ENCODE measurements around the gene DLGAP1.

The DLGAP1 gene

GRCh38 chr18:3728704-3729437 is 726.2 kb downstream of the DLGAP1 start:
- no peak for TF ChIP-seq MYC (IDR thresholded peaks at IDR 0.05; ENCODE audit: low read depth, low read length)
- no peak for TF ChIP-seq POLR2A (IDR thresholded peaks at IDR 0.05; ENCODE audit: extremely low read depth, insufficient read length)
- no peak overlapping the region for H3K4me3 ChIP-seq (ENCODE audit: low read depth, low read length)
- no peak for DNase-seq (ENCODE audit: low read depth)

DNA sequence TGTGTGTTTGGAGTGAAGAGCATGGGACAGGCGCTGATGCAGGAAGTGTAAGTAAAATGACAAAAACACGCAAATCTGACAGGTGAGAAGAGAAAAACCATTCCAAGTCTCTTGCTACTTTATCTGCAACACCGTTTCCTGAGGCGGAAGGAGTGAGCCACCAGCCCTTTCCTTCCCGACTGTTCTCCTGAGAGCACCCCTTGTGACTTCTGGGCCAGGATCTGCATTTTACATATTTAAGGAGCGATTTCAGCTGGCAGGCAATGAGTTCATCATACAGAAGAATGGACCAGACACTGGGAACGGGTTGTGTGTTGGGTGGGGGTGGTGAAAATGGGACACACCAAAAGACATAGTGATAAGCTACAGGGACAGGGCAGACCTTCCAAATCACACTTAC is 727.8 kb downstream of the DLGAP1 start:
- no peak overlapping the region for H3K4me3 ChIP-seq (ENCODE audit: low read depth, low read length)
- no peak for DNase-seq (ENCODE audit: low read depth)
- TF ChIP-seq POLR2A (IDR thresholded peaks at IDR 0.05; ENCODE audit: extremely low read depth, insufficient read length) (no peak), MYC (IDR thresholded peaks at IDR 0.05; ENCODE audit: low read depth, low read length) (no peak), MAX (IDR thresholded peaks at IDR 0.05; ENCODE audit: low read depth, low read length) (no peak)
- TF ChIP-seq, protein P1, sequence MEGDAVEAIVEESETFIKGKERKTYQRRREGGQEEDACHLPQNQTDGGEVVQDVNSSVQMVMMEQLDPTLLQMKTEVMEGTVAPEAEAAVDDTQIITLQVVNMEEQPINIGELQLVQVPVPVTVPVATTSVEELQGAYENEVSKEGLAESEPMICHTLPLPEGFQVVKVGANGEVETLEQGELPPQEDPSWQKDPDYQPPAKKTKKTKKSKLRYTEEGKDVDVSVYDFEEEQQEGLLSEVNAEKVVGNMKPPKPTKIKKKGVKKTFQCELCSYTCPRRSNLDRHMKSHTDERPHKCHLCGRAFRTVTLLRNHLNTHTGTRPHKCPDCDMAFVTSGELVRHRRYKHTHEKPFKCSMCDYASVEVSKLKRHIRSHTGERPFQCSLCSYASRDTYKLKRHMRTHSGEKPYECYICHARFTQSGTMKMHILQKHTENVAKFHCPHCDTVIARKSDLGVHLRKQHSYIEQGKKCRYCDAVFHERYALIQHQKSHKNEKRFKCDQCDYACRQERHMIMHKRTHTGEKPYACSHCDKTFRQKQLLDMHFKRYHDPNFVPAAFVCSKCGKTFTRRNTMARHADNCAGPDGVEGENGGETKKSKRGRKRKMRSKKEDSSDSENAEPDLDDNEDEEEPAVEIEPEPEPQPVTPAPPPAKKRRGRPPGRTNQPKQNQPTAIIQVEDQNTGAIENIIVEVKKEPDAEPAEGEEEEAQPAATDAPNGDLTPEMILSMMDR (IDR thresholded peaks at IDR 0.05; ENCODE audit: low read depth, low read length): no peak

- DNase-seq (ENCODE audit: low read depth): no peak
- TF ChIP-seq MYC (IDR thresholded peaks at IDR 0.05; ENCODE audit: low read depth, low read length) (no peak), POLR2A (IDR thresholded peaks at IDR 0.05; ENCODE audit: extremely low read depth, insufficient read length) (no peak), MAX (IDR thresholded peaks at IDR 0.05; ENCODE audit: low read depth, low read length) (no peak)
- TF ChIP-seq, protein P1 (IDR thresholded peaks at IDR 0.05; ENCODE audit: low read depth, low read length): no peak
- no peak overlapping the region for H3K4me3 ChIP-seq (ENCODE audit: low read depth, low read length)
Observed at GRCh38 chr18:3726238-3726951, 728.7 kb downstream of the DLGAP1 start.

DNA sequence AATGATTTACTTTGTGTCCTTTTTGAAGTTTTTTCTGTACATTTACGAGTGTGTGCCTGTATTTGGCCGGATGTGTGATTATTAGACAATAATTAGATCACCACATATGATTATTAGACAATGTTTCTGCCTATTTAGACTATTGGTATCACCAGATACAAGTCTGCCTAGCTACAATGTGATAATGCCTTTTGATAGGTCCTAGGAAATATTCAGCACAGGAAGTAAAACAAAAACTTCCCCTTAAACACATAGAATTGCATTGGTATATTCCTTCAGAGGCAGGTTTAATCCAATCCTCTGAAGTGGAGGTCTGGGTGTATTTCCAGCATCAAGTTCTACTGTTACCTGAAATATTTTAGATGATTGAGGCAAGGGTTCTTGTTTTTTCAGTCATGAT is 730.0 kb downstream of the DLGAP1 start:
- DNase-seq (ENCODE audit: low read depth): no peak
- H3K4me3 ChIP-seq (ENCODE audit: low read depth, low read length): no peak overlapping the region
- TF ChIP-seq MAX (IDR thresholded peaks at IDR 0.05; ENCODE audit: low read depth, low read length) (no peak), MYC (IDR thresholded peaks at IDR 0.05; ENCODE audit: low read depth, low read length) (no peak), POLR2A (IDR thresholded peaks at IDR 0.05; ENCODE audit: extremely low read depth, insufficient read length) (no peak)
- TF ChIP-seq, protein P1 (IDR thresholded peaks at IDR 0.05; ENCODE audit: low read depth, low read length): no peak

DNA sequence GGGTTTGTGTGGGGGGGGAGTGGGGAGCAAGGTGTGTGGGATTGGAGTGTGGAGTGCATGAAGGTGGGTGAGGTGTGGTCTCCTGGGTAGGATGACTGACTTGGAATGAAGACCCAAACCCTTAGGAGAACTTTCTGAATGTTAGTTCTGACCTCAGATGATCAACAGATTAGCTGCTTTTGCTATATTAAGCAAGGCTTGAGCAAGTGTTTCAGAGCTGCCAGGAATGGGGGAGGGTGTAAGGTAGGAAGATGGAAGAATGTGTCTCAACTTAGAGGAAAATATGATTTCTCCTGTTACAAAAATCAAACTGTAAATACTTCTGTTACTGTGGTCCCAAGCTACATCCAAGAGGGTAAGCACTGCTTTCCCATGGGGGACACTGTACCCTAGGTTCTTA is 731.6 kb downstream of the DLGAP1 start:
- H3K4me3 ChIP-seq (ENCODE audit: low read depth, low read length): no peak overlapping the region
- DNase-seq (ENCODE audit: low read depth): no peak

More for the DNA sequence above, 731.6 kb downstream of the DLGAP1 start:
- TF ChIP-seq, protein P1 (IDR thresholded peaks at IDR 0.05; ENCODE audit: low read depth, low read length): no peak
- TF ChIP-seq MAX (IDR thresholded peaks at IDR 0.05; ENCODE audit: low read depth, low read length) (no peak), POLR2A (IDR thresholded peaks at IDR 0.05; ENCODE audit: extremely low read depth, insufficient read length) (no peak), MYC (IDR thresholded peaks at IDR 0.05; ENCODE audit: low read depth, low read length) (no peak)

All from NB4 (cell line).